ENCODE data around the gene PTPN6.

PTPN6 gene

DNA sequence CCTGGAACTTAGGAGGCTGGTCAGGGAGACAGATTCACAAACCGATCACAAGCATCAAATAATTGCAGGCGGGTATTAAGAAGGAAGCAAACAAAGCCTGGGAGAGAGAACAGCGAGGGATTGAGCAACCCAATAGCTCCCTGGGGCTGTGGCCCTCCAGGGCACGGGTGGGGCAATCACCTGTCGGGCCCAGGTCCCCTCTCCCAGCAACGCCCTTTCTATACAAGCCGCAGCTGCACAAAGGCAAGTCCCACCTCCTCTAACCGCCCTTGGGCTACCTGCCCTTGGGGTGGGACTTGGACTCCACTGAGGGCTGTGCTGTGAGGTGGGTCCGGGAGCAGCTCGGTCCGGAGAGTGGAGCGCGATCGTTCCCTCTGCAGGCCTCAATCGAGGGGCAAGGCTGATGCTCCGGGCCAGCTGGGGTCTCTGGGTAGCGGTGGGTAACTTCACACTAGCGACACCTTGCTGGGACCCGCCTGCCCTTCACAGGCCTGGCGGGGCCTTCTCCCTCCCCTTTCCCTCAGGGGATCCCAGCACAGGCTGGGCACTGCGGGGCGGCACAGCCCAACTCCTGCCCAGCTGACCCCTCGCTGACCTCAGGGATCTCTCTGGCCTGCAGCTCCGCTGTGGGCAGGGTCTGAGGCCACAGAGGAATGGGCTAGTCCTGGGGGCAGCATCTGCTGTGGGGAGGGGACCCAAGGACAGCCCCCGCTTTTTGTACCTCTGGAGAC is 11.3 kb downstream of the PTPN6 start:
- no peak for TF ChIP-seq SPI1 (IDR thresholded peaks at IDR 0.05; ENCODE audit: borderline replicate concordance, low read depth)
- TF ChIP-seq POLR2AphosphoS5 (IDR thresholded peaks at IDR 0.05; ENCODE audit: low read depth), result peak; percentile 8; the same call in 1 of the 2 replicates
- no peak for TF ChIP-seq GABPA (IDR thresholded peaks at IDR 0.05; ENCODE audit: low read depth)
- TF ChIP-seq, protein P1, sequence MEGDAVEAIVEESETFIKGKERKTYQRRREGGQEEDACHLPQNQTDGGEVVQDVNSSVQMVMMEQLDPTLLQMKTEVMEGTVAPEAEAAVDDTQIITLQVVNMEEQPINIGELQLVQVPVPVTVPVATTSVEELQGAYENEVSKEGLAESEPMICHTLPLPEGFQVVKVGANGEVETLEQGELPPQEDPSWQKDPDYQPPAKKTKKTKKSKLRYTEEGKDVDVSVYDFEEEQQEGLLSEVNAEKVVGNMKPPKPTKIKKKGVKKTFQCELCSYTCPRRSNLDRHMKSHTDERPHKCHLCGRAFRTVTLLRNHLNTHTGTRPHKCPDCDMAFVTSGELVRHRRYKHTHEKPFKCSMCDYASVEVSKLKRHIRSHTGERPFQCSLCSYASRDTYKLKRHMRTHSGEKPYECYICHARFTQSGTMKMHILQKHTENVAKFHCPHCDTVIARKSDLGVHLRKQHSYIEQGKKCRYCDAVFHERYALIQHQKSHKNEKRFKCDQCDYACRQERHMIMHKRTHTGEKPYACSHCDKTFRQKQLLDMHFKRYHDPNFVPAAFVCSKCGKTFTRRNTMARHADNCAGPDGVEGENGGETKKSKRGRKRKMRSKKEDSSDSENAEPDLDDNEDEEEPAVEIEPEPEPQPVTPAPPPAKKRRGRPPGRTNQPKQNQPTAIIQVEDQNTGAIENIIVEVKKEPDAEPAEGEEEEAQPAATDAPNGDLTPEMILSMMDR (IDR thresholded peaks at IDR 0.05; ENCODE audit: insufficient read depth, low read length), result no peak
- TF ChIP-seq, protein P2, sequence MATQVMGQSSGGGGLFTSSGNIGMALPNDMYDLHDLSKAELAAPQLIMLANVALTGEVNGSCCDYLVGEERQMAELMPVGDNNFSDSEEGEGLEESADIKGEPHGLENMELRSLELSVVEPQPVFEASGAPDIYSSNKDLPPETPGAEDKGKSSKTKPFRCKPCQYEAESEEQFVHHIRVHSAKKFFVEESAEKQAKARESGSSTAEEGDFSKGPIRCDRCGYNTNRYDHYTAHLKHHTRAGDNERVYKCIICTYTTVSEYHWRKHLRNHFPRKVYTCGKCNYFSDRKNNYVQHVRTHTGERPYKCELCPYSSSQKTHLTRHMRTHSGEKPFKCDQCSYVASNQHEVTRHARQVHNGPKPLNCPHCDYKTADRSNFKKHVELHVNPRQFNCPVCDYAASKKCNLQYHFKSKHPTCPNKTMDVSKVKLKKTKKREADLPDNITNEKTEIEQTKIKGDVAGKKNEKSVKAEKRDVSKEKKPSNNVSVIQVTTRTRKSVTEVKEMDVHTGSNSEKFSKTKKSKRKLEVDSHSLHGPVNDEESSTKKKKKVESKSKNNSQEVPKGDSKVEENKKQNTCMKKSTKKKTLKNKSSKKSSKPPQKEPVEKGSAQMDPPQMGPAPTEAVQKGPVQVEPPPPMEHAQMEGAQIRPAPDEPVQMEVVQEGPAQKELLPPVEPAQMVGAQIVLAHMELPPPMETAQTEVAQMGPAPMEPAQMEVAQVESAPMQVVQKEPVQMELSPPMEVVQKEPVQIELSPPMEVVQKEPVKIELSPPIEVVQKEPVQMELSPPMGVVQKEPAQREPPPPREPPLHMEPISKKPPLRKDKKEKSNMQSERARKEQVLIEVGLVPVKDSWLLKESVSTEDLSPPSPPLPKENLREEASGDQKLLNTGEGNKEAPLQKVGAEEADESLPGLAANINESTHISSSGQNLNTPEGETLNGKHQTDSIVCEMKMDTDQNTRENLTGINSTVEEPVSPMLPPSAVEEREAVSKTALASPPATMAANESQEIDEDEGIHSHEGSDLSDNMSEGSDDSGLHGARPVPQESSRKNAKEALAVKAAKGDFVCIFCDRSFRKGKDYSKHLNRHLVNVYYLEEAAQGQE (IDR thresholded peaks at IDR 0.05; ENCODE audit: insufficient replicate concordance, low read depth), result no peak
- H3K27ac ChIP-seq (replicated peaks), result peak overlapping the region; percentile 99
- no peak overlapping the region for H3K4me3 ChIP-seq (replicated peaks; ENCODE audit: insufficient read depth, low read length)
- H3K27me3 ChIP-seq (ENCODE audit: insufficient read depth, poor library complexity, severe bottlenecking), result no peaks in the 10 kb centered on the region
- DNase-seq (ENCODE audit: low read depth in 1 of 2, low spot score in 1 of 2), result peak in 1 of 2 experiments; percentile 66

DNA sequence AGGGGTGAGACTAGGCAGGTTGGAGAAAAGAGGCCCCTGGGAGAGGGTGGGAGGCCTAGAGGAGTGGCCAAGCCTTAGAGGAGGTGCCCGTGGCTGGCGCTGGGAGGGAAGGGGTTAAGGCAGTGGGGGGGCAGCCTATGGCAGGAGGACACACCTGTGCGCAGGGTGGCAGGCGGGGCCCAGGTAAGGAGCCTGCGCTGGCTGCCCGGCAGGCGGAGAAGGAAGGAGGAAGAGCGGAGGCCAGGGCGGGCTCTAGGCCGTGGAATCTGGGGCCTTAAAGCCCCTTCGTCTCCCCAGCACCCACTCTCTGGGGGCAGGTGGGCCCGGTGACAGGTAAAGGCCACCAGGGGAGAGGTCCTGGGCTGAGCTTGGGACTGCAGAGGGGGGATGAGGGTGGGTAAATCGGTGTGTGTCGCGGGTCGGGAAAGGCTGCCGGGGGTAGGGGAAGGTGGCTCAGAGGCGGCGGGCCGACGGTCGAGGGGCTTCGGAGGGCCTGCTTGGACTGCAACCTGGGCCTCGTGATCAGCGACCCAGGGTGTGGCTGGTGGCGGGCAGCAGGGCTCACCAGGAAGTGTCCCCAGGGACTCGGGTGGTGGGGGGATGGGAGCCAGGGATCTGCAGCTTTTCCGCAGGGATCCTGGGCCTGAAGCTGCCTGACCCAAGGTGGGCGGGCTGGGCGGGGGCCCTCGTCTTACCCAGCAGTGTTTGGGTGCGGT is 12.0 kb downstream of the PTPN6 start:
- Histone ChIP-seq H3K27ac (replicated peaks) (peak overlapping the region; percentile 99), H3K27me3 (ENCODE audit: insufficient read depth, poor library complexity, severe bottlenecking) (no peaks in the 10 kb centered on the region), H3K4me3 (replicated peaks; ENCODE audit: insufficient read depth, low read length) (no peak overlapping the region)
- no peak for DNase-seq (ENCODE audit: low read depth in 1 of 2, low spot score in 1 of 2)
- TF ChIP-seq, protein P2 (IDR thresholded peaks at IDR 0.05; ENCODE audit: insufficient replicate concordance, low read depth), result no peak
- TF ChIP-seq, protein P1 (IDR thresholded peaks at IDR 0.05; ENCODE audit: insufficient read depth, low read length), result no peak
- TF ChIP-seq GABPA (IDR thresholded peaks at IDR 0.05; ENCODE audit: low read depth) (no peak), POLR2AphosphoS5 (IDR thresholded peaks at IDR 0.05; ENCODE audit: low read depth) (no peak), SPI1 (IDR thresholded peaks at IDR 0.05; ENCODE audit: borderline replicate concordance, low read depth) (no peak)

DNA sequence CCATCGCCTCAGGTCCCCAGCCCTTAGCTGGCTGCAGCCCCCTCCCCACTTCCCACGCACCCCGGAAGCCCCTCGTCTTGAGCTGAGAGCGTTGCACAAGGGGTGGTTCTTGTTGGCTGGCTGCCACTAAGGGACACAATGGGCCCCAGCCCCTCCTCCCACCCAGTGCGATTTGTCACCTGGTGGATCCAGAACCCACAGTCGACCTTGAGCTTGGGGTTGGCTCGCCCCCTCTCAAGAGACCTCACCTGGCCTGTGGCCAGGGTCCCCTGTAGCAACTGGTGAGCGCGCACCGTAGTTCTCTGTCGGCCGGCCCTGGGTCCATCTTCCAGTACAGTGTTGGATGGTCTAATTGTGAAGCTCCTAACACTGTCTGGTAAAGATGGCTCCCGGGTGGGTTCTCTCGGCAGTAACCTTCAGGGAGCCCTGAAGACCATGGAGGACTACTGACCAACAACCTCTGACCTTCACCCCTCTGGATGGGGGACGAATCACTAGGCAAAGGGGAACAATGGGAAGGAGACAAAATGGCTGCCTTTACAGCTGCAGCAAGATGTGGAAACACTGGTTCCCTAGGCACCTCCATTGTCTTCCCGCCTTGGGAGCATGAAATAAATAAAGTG is 12.7 kb downstream of the PTPN6 start:
- DNase-seq (ENCODE audit: low read depth in 1 of 2, low spot score in 1 of 2), result no peak
- TF ChIP-seq, protein P1 (IDR thresholded peaks at IDR 0.05; ENCODE audit: insufficient read depth, low read length), result no peak
- no peak; the same call in 1 of the 2 replicates for TF ChIP-seq POLR2AphosphoS5 (IDR thresholded peaks at IDR 0.05; ENCODE audit: low read depth)
- TF ChIP-seq, protein P2 (IDR thresholded peaks at IDR 0.05; ENCODE audit: insufficient replicate concordance, low read depth), result no peak
- H3K27me3 ChIP-seq (ENCODE audit: insufficient read depth, poor library complexity, severe bottlenecking), result no peaks in the 10 kb centered on the region
- H3K27ac ChIP-seq (replicated peaks), result peak overlapping the region; percentile 50
- H3K4me3 ChIP-seq (replicated peaks; ENCODE audit: insufficient read depth, low read length), result no peak overlapping the region
